NOMO-1 treated with dmso at 0.1 percent for 144 hours (cell line): Measurements from ENCODE around the gene SAP30BP.

Experiments
- DNase-seq: peaks from one replicate; lab custom pipeline; 2025; ENCODE audit not compliant: unreplicated experiment; lab: John Stamatoyannopoulos, UW

SAP30BP gene

DNA sequence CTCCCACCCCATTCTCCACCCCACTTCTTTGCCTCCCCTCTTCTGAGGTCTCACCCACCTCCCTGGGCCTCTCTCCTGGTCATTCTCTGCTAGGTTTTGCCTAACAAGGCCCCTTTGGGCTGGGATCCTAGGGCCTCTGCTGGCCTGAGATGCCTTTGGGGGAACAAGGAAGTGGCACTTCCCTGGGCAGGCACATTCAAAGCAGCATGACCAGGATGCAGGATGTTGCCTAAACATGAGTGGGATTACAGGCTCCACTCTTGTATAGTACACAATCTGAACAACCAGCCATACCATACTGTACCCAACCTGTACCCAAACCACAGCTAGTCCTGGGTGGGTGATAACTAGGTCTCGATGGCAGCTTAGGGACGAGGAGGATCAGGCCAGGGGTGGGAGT, 88.9 kb downstream of the SAP30BP start:
- DNase-seq, result no peak

DNA sequence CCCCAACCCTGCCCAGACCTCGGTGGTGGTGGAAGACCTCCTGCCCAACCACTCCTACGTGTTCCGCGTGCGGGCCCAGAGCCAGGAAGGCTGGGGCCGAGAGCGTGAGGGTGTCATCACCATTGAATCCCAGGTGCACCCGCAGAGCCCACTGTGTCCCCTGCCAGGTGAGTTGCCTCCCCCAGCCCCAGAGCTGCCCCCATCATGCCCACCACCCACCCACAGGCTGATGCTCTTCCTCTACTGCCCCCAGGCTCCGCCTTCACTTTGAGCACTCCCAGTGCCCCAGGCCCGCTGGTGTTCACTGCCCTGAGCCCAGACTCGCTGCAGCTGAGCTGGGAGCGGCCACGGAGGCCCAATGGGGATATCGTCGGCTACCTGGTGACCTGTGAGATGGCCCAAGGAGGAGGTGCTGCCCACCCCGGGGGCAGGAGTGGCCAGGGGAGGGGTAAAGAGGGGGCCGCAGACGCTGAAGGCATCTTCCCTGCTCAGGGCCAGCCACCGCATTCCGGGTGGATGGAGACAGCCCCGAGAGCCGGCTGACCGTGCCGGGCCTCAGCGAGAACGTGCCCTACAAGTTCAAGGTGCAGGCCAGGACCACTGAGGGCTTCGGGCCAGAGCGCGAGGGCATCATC, 89.4 kb downstream of the SAP30BP start:
- no peak for DNase-seq

DNA sequence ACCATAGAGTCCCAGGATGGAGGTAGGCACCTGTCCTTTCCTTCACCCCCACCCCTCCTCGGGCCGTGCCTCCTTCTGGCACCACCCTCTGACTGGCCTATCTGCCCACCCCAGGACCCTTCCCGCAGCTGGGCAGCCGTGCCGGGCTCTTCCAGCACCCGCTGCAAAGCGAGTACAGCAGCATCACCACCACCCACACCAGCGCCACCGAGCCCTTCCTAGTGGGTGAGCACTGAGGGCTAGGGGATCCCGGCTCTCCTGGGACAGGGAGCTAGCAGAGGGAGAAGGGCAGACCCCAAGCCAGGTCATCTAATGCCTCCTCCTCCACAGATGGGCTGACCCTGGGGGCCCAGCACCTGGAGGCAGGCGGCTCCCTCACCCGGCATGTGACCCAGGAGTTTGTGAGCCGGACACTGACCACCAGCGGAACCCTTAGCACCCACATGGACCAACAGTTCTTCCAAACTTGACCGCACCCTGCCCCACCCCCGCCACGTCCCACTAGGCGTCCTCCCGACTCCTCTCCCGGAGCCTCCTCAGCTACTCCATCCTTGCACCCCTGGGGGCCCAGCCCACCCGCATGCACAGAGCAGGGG, 90.0 kb downstream of the SAP30BP start:
- DNase-seq, result no peak
